Skin of body (tissue), 2 donors: Measurements from ENCODE around the gene USP26. TPM values are rescaled to one million over a fixed set of nuclear protein-coding genes. Genes with fewer than 3 reads are reported as not detected.
"Not testable (repeated sequence)": the region's sequence is repeated elsewhere in the genome, so short reads cannot be mapped to it uniquely, and the experiment has no call there.

Experiments
- DNase-seq: peaks from one replicate; lab custom pipeline; 2025; lab: John Stamatoyannopoulos, UW
- total RNA-seq: library from RNA; depleted of rRNA; stranded (reverse); fragments of >200 nt; gene quantifications from one replicate; pipeline ENCODE4 v1.2.3, GENCODE V29; 2014

USP26 gene
- total RNA-seq, 1 donor from 2014 or later: not detected

- DNase-seq: no peak
These were observed 54.6 kb downstream of the USP26 start for GRCh38 chrX:133042260-133042659.

- DNase-seq: no peak
These were observed 63.9 kb downstream of the USP26 start for GRCh38 chrX:133033010-133033409.

GRCh38 chrX:133018229-133018628 is 78.7 kb downstream of the USP26 start:
- DNase-seq: no peak

- no peak for DNase-seq
These were observed 89.5 kb downstream of the USP26 start for GRCh38 chrX:133007458-133007857.

GRCh38 chrX:133005616-133006015 is 91.3 kb downstream of the USP26 start:
- DNase-seq: no peak

- no peak for DNase-seq
These were observed 91.9 kb downstream of the USP26 start for GRCh38 chrX:133005042-133005441.

GRCh38 chrX:132999209-132999608 is 97.7 kb downstream of the USP26 start:
- no peak for DNase-seq

- no peak for DNase-seq
These were observed 106.1 kb downstream of the USP26 start for GRCh38 chrX:132990835-132991234.

GRCh38 chrX:132986556-132986955 is 110.4 kb downstream of the USP26 start:
- DNase-seq: no peak

GRCh38 chrX:132984058-132984650 is 112.8 kb downstream of the USP26 start:
- DNase-seq: no peak

- no peak for DNase-seq
These were observed 113.4 kb downstream of the USP26 start for GRCh38 chrX:132983496-132983895.

GRCh38 chrX:132980035-132980434 is 116.9 kb downstream of the USP26 start:
- DNase-seq: not testable (repeated sequence)

Other genes with a start within 250 kb of the USP26 start
- 6.0 TPM for gene HS6ST2, start 138.5 kb downstream of the USP26 start, total RNA-seq
- gene TFDP3, start 121.2 kb upstream of the USP26 start, total RNA-seq: not detected